GM18507 (cell line): Measurements from ENCODE around the gene MT1M.
A peak's percentile ranks its signal among the peaks of the same experiment; 100 is the strongest.
"Not testable (repeated sequence)": the region's sequence is repeated elsewhere in the genome, so short reads cannot be mapped to it uniquely, and the experiment has no call there.

ENCODE experiments used
- DNase-seq: peaks from one replicate; pipeline ENCODE4 v3.0.0; 2011; ENCODE audit warnings: low read depth; ENCODE audit not compliant: insufficient read length; ENCODE audit errors: extremely low spot score
- FAIRE-seq: peaks from 2 replicates; lab custom pipeline; 2011; peaks lifted over from hg19 to GRCh38; lab: Jason Lieb, UNC

Gene MT1M

GRCh38 chr16:56645311-56645710 lies 12.9 kb downstream of the MT1M start:
- DNase-seq: no peak
- no peak for FAIRE-seq

GRCh38 chr16:56645838-56646237 lies 13.4 kb downstream of the MT1M start:
- no peak for FAIRE-seq

GRCh38 chr16:56647641-56648431 lies 15.4 kb downstream of the MT1M start:
- FAIRE-seq: no peak
- no peak for DNase-seq

More at GRCh38 chr16:56645838-56646237, 13.4 kb downstream of the MT1M start:
- no peak for DNase-seq

- no peak for DNase-seq
- FAIRE-seq: no peak
Observed at GRCh38 chr16:56649271-56649670, 16.8 kb downstream of the MT1M start.

- DNase-seq: no peak
- no peak for FAIRE-seq
Observed at GRCh38 chr16:56649820-56650219, 17.4 kb downstream of the MT1M start.

GRCh38 chr16:56651586-56651985 lies 19.1 kb downstream of the MT1M start, which contains the start of gene MT1B:
Gene MT1B, plus strand, starts transcription at chr16:56651886. Its CDS starts 68 bp downstream, at chr16:56651954.
- FAIRE-seq: no peak
- DNase-seq: no peak

- no peak for DNase-seq
- no peak for FAIRE-seq
Observed at GRCh38 chr16:56652600-56652999, 20.1 kb downstream of the MT1M start.

GRCh38 chr16:56653218-56653617 lies 20.8 kb downstream of the MT1M start:
- no peak for FAIRE-seq
- DNase-seq: no peak

- peak; percentile 22 for DNase-seq
- peak; percentile 60 for FAIRE-seq
Observed at GRCh38 chr16:56657555-56658326, 25.3 kb downstream of the MT1M start, which contains the start of gene MT1F. Gene MT1F, plus strand, starts transcription at chr16:56657959. Its CDS starts 100 bp downstream, at chr16:56658059.

GRCh38 chr16:56658327-56658875 lies 25.9 kb downstream of the MT1M start:
- no peak for FAIRE-seq
- DNase-seq: no peak

- FAIRE-seq (no peak), DNase-seq (no peak)
Observed at GRCh38 chr16:56662357-56663354, 30.2 kb downstream of the MT1M start.

GRCh38 chr16:56664506-56664905 lies 32.0 kb downstream of the MT1M start:
- no peak for DNase-seq
- FAIRE-seq: no peak

GRCh38 chr16:56665286-56666261 lies 33.1 kb downstream of the MT1M start:
- not testable (repeated sequence) for DNase-seq, FAIRE-seq

- DNase-seq: no peak
- no peak for FAIRE-seq
Observed at GRCh38 chr16:56667581-56668571, 35.4 kb downstream of the MT1M start, which contains the start of gene MT1G. Gene MT1G, minus strand, starts transcription at chr16:56668065. Its CDS starts 72 bp downstream, at chr16:56667993.

- FAIRE-seq: no peak
- DNase-seq: no peak
Observed at GRCh38 chr16:56669005-56669839, 36.8 kb downstream of the MT1M start, which contains the start of gene MT1H. Gene MT1H, plus strand, starts transcription at chr16:56669814. Its CDS starts 71 bp downstream, at chr16:56669885.
